Kidney (tissue), 14 donors: ENCODE results near the gene TFDP1. TPM values are rescaled to one million over a fixed set of nuclear protein-coding genes. Genes with fewer than 3 reads are reported as not detected.

Experiments
- DNase-seq, 5 donors: peaks; one replicate each; pipeline ENCODE4 v3.0.0-alpha.2; 2013 to 2020
- FAIRE-seq: peaks from 2 replicates; lab custom pipeline; 2012; peaks lifted over from hg19 to GRCh38; lab: Jason Lieb, UNC
- H3K27ac ChIP-seq, 2 donors: one replicate each; pipeline ENCODE4 v1.7.0; 2013; ENCODE audit warnings: low read depth in 2 of 2, low read length in 2 of 2, inconsistent platforms in 1 of 2
- H3K27me3 ChIP-seq: one replicate; pipeline ENCODE4 v1.7.1; 2013; ENCODE audit warnings: low read length, inconsistent platforms; ENCODE audit not compliant: control insufficient read depth, insufficient read depth
- H3K36me3 ChIP-seq, 3 donors: one replicate each; pipeline versions ENCODE4 v1.7.0 to v1.7.1; 2013; ENCODE audit warnings: low read length in 3 of 3, control low read depth in 1 of 3, inconsistent platforms in 1 of 3; ENCODE audit not compliant: insufficient read depth in 3 of 3, control insufficient read depth in 2 of 3
- H3K4me1 ChIP-seq, 3 donors: one replicate each; pipeline versions ENCODE4 v1.7.0 to v1.7.1; 2013; ENCODE audit warnings: low read length in 3 of 3, inconsistent platforms in 1 of 3, low read depth in 1 of 3; ENCODE audit not compliant: control insufficient read depth in 2 of 3, insufficient read depth in 2 of 3
- H3K4me3 ChIP-seq, 3 donors: one replicate each; pipeline versions ENCODE4 v1.7.0 to v1.8.1; 2013; ENCODE audit warnings: low read length in 3 of 3, control low read depth in 1 of 3, inconsistent platforms in 1 of 3
- H3K9ac ChIP-seq, 3 donors: one replicate each; pipeline versions ENCODE4 v1.7.0 to v1.7.1; 2013; ENCODE audit warnings: low read length in 3 of 3, control low read depth in 1 of 3, inconsistent platforms in 1 of 3
- H3K9me3 ChIP-seq, 3 donors: one replicate each; pipeline versions ENCODE4 v1.7.0 to v1.7.1; 2013; ENCODE audit warnings: low read length in 3 of 3, control low read depth in 1 of 3, inconsistent platforms in 1 of 3; ENCODE audit not compliant: control insufficient read depth in 2 of 3, insufficient read depth in 1 of 3
- CTCF ChIP-seq: IDR thresholded peaks from 3 replicates; pipeline ENCODE4 v1.5.1; 2012; ENCODE audit warnings: mild to moderate bottlenecking, moderate library complexity, borderline replicate concordance; ENCODE audit not compliant: insufficient read depth; ENCODE audit errors: extremely low read depth
- intact Hi-C: fragments of 100-400 bp; cut with DNase I; formaldehyde crosslinking; loops from one replicate; pipeline ENCODE4 v1.11.1; 2022
- polyA plus RNA-seq: library from polyadenylated mRNA; stranded (reverse); fragments of 350-450 nt; fragmentation: Illumina TruSeq; extraction: RNeasy Lipid Tissue Mini Kit (QIAGEN cat#74804); gene quantifications from one replicate; pipeline ENCODE4 v1.2.3, GENCODE V29; 2014; ENCODE audit warnings: low read depth, low replicate concordance; ENCODE audit not compliant: insufficient read depth
- total RNA-seq: library from RNA; stranded (reverse); fragmentation: NEBNext Ultra II Directional; extraction: Animal tissue kit (Norgen Biotek cat#: 25700); gene quantifications from one replicate; pipeline ENCODE4 v1.2.1, GENCODE V29; 2021
- donor health status: control.
- donor health status: control.
- donor health status: control.
- donor health status: control.
- donor health status: control.
- donor health status: DM: yes; HTN: yes; CAD: no.
- donor health status: Normal renal cell carcinoma (clear cell type).

The TFDP1 gene
- total and polyA plus RNA-seq, 2 donors from 2014 or later = 33.8 to 46.9 TPM

GRCh38 chr13:113605866-113606438, 21.4 kb downstream of the TFDP1 start:
- Histone ChIP-seq H3K27ac (no peak overlapping the region), H3K9ac (no peak overlapping the region), H3K27me3 (no peaks in the 10 kb centered on the region), H3K4me1 (peaks cover 0 to 7% (median 0%) of the 10 kb centered on the region in 3 donors), H3K4me3 (no peak overlapping the region), H3K36me3 (peaks cover 0 to 2% (median 2%) of the 10 kb centered on the region in 3 donors), H3K9me3 (no peaks in the 10 kb centered on the region)
- no peak for TF ChIP-seq CTCF
- intact Hi-C loops = no loop called here
- DNase-seq (no peak), FAIRE-seq (no peak)

- Histone ChIP-seq H3K4me1 (peaks cover 0 to 7% (median 0%) of the 10 kb centered on the region in 3 donors), H3K9me3 (no peaks in the 10 kb centered on the region), H3K27me3 (no peaks in the 10 kb centered on the region), H3K36me3 (peaks cover 0 to 10% (median 2%) of the 10 kb centered on the region in 3 donors), H3K4me3 (no peak overlapping the region), H3K27ac (peak overlapping the region in 1 of 2 donors; percentile 60), H3K9ac (no peak overlapping the region)
- DNase-seq = peak in 4 of 5 donors; percentile 5 to 87 (median 24)
- intact Hi-C loops = no loop called here
- no peak for TF ChIP-seq CTCF
- FAIRE-seq = no peak
These were observed 22.7 kb downstream of the TFDP1 start for GRCh38 chr13:113607056-113607888.

- H3K9me3 ChIP-seq = no peaks in the 10 kb centered on the region
- H3K36me3 ChIP-seq = peaks cover 0 to 10% (median 2%) of the 10 kb centered on the region in 3 donors
- FAIRE-seq = no peak
- H3K27me3 ChIP-seq = no peaks in the 10 kb centered on the region
- peak in 4 of 5 donors; percentile 55 to 84 (median 61) for DNase-seq
- intact Hi-C loops = no loop called here
- TF ChIP-seq CTCF = no peak
- H3K4me3 ChIP-seq = no peak overlapping the region
- peaks cover 0 to 7% (median 0%) of the 10 kb centered on the region in 3 donors for H3K4me1 ChIP-seq
- H3K9ac ChIP-seq = no peak overlapping the region
- H3K27ac ChIP-seq = peak overlapping the region; percentile 60 to 67
These were observed 23.5 kb downstream of the TFDP1 start for GRCh38 chr13:113607889-113608635.
